DND-41 (cell line): ENCODE measurements around the gene ITGA11.

Experiments used
- EZH2 ChIP-seq: IDR thresholded peaks from 3 replicates; pipeline ENCODE4 v1.6.1; 2012; ENCODE audit warnings: borderline replicate concordance, low read depth, mild to moderate bottlenecking, moderate library complexity, low read length, inconsistent platforms; ENCODE audit not compliant: severe bottlenecking
- TF ChIP-seq, protein P1 (sequence below): IDR thresholded peaks from 2 replicates; pipeline ENCODE4 v1.5.1; 2012; ENCODE audit warnings: borderline replicate concordance, low read length, moderate library complexity, mild to moderate bottlenecking; ENCODE audit not compliant: poor library complexity, severe bottlenecking; ENCODE audit errors: extremely low read depth

- TF ChIP-seq, protein P1, sequence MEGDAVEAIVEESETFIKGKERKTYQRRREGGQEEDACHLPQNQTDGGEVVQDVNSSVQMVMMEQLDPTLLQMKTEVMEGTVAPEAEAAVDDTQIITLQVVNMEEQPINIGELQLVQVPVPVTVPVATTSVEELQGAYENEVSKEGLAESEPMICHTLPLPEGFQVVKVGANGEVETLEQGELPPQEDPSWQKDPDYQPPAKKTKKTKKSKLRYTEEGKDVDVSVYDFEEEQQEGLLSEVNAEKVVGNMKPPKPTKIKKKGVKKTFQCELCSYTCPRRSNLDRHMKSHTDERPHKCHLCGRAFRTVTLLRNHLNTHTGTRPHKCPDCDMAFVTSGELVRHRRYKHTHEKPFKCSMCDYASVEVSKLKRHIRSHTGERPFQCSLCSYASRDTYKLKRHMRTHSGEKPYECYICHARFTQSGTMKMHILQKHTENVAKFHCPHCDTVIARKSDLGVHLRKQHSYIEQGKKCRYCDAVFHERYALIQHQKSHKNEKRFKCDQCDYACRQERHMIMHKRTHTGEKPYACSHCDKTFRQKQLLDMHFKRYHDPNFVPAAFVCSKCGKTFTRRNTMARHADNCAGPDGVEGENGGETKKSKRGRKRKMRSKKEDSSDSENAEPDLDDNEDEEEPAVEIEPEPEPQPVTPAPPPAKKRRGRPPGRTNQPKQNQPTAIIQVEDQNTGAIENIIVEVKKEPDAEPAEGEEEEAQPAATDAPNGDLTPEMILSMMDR: no peak
- no peak for TF ChIP-seq EZH2
Observed at GRCh38 chr15:68384451-68385239, 47.3 kb downstream of the ITGA11 start.
